GM19043 (cell line): ENCODE results near the gene RRP9.
"Not testable (repeated sequence)": the region's sequence is repeated elsewhere in the genome, so short reads cannot be mapped to it uniquely, and the experiment has no call there.

Experiments used
- ATAC-seq: cut with Tn5 transposase; IDR thresholded peaks from one replicate; pipeline ENCODE4 v1.9.1; 2021; ENCODE audit warnings: low read depth; ENCODE audit not compliant: unreplicated experiment

The RRP9 gene

DNA sequence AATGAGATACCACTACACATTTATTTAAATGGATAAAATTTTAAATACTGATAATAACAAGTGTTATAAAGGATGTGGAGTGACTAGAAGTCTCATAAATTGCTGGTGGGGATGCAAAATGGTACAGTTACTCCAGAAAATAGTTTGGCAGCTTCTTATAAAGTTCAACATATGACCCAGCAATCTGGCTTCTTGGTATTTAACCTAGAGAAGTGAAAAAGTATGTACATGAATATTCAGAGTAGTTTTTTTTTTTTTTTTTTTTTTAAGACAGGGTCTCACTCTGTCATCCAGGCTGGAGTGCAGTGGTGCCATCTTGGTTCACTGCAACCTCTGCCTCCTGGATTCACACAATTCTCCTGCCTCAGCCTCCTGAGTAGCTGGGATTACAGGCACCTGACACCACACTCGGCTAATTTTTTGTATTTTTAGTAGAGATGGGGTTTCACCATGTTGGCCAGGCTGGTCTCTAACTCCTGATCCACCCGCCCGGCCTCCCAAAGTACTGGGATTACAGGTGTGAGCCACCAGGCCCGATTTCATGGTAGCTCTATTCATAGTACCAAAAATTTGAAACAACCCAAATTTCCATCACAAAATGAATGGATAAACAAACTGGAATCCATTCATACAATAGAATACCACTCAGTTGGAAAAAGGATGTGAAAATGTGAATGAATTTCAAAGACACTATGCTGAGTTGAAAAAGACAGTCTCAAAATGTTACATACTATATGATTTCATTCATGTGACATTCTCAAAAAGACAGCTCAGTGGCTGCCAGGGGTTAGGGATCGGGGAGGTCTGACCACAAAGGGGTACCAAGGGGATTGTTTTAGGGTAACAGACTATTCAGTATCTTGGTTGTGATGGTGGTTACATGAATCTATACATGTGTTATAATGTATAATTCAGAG is 14.4 kb downstream of the RRP9 start:
- no peak for ATAC-seq

- ATAC-seq: no peak
Measured at GRCh38 chr3:51921081-51921578, 20.6 kb downstream of the RRP9 start.

- no peak for ATAC-seq
Measured at GRCh38 chr3:51916418-51916817, 25.3 kb downstream of the RRP9 start.

DNA sequence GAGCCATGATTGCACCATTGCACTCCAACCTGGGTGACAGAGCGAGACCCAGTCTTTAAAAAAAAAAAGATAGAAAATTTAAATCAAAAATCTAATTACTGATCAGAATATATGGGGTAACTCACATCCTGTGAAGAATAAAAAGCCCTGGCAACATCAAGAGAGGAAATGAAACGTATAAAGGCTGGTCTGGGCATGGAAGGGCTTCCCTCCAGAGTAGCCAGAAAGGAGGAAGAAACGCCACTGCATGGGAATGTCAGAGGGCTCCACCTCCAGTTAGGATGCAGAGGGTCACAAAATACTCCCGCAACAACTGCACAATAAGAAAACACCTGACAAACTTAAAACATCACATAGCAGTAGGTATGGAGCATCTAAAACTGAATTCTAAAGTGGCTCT is 33.7 kb downstream of the RRP9 start:
- ATAC-seq: no peak

DNA sequence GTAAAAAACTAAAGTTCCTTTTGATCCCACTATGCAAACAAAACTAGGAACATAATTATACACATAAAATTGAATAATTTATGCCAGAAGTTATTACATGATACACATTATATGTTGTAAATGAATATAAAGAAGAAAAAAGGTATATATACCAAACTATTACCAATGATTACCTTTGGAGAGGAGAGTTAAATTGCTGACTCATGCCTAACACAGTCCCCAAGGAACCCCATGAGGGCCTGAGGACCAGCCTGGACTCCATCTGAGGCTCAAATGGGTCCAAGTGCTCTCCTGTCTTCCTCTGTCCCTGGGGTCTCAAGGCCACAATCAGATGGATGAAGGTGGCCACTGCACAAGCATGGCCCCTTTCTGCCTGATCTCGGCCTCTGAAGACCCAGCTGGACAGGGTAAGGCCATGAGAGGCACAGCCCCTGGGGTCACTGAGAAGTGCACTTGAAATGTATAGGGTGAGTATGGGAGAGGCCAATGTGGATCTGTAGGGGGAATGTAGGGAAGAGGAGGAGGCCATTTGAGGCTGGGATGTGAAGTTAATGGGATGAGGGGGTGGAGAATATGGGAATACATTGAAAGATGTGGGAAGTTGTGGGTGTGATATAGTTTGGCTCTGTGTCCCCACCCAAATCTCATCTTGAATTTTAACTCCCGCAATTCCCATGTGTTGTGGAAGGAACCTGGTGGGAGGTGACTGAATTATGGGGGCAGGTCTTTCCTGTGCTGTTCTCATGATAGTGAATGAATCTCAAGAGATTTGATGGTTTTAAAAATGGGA is 37.5 kb downstream of the RRP9 start:
- ATAC-seq: no peak

DNA sequence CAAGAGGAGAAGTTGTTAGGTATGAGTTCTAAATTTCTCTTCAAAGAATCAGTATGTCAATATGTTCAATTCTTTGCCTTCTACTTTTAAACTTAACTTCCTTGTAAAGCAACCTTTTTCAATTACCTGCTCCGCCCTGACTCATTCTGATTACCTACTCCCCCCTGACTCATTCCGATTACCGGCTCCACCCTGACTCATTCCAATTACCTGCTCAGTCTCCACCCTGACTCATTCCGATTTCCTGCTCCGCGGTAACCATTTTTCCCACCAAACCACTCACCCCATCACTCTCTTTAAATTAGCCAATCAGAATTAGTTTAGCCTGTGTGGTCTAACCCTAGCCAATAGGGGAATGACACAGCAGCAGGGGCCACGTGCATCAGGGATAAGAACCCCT is 39.3 kb downstream of the RRP9 start:
- not testable (repeated sequence) for ATAC-seq

- ATAC-seq: not testable (repeated sequence)
Measured at GRCh38 chr3:51900043-51900442, 41.7 kb downstream of the RRP9 start.

DNA sequence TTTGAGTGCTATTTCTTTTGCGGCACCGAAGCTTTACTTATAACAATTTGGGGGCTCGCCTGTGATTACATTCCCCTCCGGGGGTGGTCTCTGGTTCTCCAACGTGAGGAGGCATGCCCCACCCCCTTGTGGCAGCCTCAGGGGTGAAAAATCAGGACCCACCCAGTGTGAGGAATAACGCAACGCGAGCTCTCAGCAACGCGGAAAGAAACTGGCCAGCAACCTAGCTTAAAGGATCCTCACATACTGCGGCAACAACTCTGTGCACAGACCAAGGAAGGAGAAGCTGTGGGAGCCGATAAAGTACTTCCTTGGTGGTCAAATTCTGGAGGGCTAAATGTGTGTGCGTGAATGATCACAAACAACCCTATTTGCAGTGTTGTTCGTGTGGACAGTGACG is 44.3 kb downstream of the RRP9 start:
- no peak for ATAC-seq

GRCh38 chr3:51896607-51897305 is 44.9 kb downstream of the RRP9 start:
- ATAC-seq: no peak

DNA sequence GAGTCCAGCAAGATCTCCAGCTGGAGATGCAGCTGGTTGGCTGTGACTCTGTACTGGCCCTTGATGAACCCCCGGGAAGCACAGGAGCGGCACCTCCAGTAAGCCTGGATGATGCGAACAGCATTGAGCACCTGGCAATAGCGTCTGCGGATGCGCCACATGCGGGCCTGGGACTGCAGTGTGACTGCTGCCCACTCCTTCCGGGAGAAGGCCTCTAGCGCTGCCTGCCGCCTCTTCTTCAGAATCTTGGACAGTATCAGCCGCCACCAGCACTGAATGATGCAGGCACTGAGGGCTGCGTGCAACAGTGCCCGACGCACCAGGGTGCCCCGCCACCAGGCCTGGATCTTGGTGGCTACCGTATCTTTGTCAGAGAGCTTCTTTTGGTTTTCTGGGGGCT is 46.8 kb downstream of the RRP9 start:
- ATAC-seq: no peak

GRCh38 chr3:51894391-51894790 is 47.3 kb downstream of the RRP9 start:
- no peak for ATAC-seq

DNA sequence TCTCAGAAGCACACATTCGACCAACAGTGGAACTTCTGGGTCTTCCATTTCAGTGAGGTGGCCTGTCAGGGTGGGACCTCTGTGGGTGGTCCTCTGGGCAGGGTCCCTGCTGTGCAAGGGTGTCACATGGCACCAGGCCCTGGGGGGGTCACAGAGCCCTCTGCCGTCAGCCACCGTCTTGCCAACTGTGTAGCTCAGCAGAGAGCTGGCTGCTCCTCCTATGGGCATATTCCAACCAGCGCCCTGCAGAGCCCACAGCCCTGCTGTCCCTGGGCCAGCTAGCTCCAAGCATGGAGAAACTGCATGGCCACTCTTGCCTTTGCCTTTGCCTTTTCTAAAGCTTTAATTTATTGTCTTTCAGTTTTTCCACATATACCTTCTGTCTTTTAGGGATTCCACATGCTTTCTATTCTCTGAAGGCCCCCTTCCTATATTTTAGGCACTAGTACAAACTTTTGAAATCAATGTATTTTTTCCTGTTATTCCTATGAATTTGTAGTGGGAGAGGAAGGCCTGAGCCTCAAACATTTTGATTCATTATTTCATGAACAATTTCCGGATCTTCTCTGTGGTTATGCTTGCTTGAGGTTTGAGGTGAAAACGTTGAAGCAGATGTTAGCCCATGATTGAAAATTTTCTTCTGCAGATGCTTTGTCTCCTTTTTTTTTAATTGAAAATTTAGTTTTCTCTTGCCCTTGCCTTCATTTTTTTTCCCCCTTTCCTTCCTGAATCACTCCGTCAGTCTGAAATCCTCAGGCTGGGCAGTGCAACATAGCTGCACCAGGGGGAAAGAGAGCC is 50.3 kb downstream of the RRP9 start:
- no peak for ATAC-seq

- no peak for ATAC-seq
Measured at GRCh38 chr3:51888463-51889105, 53.1 kb downstream of the RRP9 start.

GRCh38 chr3:51887620-51888019 is 54.1 kb downstream of the RRP9 start:
- no peak for ATAC-seq

DNA sequence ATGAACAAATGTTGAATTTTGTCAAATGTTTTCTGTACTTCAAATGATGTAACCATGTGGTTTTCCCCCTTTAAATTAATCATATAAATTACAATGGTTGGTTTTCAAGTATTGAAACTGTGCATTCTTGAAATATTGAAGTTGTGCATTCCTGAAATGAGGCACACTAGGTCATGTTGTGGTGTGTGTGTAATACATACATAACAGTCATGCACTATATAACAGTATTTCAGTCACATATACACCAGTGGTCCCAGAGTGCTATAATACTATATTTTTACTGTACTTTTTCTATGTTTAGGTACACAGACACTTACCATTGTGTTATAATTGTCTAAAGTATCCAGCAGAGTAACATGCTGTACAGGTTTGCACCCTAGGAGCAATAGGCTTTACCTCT is 55.3 kb downstream of the RRP9 start:
- no peak for ATAC-seq
